OCI-M2 (cell line): Measurements from ENCODE around the gene GHR.

Experiments
- DNase-seq: peaks from one replicate; lab custom pipeline; 2025; ENCODE audit not compliant: unreplicated experiment; lab: John Stamatoyannopoulos, UW

Gene GHR

DNA sequence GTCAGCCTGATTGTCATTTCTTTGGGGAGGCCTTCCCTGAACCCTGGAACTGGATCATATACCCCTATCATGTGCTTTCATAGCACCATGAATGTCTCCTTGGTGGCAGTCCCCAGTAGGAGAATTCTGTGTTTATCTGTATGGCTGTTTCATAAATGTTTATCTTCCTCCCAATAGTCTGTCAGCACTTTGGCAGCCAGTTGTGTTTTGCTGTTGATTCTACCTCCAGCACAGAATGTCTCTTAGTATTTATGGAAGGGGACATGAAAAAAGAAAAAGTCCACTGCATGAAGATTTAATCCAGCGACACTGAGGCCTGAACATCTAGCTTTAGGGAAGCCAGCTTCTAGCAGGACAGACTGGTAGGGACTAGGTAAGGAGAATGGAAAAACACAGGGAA lies 38.3 kb downstream of the GHR start:
- DNase-seq: no peak

GRCh38 chr5:42462083-42462482 lies 38.8 kb downstream of the GHR start:
- DNase-seq: no peak

DNA sequence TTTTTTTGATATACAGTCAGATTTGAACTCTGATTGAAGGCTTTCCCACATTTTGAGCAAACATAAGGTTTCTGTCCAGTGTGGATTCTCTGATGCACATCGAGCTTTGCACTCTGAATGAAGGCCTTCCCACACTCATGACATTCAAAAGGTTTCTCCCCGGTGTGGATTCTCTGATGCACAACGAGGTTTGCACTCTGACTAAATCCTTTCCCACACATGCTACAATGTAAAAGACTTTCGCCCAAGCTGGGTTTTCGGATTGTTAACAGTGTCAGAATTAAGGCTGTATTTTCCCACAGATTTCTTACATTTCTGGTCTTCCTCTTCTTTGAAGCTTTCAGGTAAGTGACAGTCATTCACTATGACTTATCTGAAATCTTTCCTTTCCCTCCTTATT lies 44.3 kb downstream of the GHR start:
- no peak for DNase-seq

GRCh38 chr5:42467981-42468524 lies 44.8 kb downstream of the GHR start:
- DNase-seq: no peak

DNA sequence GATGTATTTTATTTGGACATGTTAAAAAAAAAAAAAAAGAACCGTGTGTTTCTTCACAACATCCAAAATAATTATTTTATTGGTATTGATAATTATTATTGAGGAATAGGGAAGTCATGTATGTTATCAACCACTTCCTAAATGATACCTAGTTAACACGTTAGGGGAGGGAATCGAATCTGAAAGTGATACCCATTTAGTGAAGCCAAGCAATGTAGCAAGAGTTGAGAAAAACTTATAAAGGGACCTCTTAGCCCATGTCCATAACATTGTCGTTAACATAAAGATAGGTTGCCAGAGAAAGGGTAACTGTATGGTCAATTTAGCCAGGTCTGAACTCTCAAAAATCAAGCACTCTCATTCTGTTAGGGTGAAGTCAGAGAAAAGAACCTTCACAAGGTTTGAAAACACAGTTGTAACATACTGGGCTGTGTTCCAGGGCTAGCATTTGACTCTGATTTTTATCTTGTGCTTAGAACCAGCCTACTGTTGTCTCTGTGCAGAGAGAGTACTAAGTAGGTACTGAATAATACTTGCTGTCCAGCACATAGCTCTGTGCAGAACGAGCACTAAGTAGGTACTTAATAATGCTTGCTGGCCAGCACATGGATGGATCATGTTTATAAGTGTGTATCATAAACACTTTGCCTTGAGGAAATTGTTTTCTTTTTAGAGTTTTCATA lies 60.4 kb downstream of the GHR start:
- DNase-seq: no peak

GRCh38 chr5:42487077-42487476 lies 63.8 kb downstream of the GHR start:
- DNase-seq: no peak

DNA sequence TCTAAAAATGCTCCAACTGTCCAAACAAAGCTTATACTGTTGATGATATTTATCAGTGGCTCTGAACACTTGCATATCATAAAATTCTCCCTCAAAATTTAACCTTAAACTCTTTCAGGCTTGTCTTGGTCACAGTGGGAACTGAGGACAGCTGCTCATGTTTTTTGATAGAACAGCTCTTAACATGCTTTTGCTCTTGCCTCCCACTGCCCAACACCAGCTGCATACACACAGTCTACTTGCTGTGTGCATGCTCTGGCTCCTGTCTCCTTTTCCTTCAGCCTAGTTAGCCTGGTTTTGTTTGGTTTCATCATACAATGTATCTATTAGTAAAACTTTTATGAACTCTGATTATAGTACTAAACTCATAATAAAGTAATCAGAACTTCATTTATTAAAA lies 64.6 kb downstream of the GHR start:
- no peak for DNase-seq

GRCh38 chr5:42490831-42491230 lies 67.6 kb downstream of the GHR start:
- no peak for DNase-seq

GRCh38 chr5:42491699-42492098 lies 68.5 kb downstream of the GHR start:
- DNase-seq: no peak

GRCh38 chr5:42492974-42493373 lies 69.7 kb downstream of the GHR start:
- no peak for DNase-seq

- no peak for DNase-seq
These were observed 71.2 kb downstream of the GHR start for GRCh38 chr5:42494414-42494813.

GRCh38 chr5:42495914-42496313 lies 72.7 kb downstream of the GHR start:
- no peak for DNase-seq

DNA sequence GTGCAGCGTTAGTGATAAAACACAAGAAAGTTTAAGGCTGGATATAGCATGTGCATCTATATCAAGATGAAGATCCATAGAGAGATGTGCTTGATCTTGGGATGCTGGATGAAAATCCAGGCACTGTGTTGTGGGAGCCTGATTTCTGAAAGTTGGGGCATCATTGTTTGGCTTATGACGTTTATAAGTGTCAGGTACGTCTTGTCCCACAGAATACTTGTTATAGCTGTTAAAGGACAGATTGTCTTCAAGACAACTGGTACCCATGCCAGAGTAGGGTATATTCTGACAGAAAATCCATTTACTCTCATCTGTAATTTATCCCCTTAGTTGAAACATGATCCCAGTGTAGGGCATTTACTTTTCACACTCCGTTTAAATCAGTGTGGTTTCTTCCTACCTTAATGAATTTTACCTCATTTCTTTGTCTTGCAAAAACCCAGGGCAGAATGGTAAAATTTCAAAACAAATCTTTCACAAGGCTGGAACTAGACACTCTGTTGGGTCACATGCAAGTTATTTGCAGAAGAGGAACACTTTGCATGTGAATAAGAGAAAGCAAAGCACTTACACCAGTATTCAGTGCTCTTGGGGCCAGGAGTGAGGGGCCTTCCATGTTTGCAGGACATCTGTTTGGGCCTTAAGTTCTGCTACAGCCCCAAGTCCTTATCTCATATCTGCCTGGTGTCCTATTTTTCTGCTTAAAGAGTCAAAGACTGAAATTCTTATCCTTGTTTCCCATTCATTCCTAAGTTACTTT lies 73.3 kb downstream of the GHR start:
- DNase-seq: no peak

DNA sequence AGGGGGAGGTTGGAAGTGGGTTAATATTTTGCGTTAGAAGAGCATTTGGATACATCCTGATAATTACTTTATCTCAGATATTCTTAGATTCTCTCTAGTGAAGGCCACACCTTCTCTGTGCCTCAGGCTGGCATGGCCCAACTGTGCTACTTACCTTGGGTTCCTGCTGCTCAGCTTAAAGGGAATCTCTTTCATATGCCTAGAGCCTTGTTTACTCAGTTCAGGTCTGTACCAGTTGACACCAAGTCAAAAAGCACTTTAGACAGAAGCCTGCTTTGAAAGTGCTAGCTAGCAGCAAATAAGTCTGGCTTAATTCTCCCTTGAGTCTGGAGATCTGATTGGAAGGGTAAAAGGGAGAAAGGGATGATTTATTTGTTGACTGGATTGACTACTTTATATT lies 74.8 kb downstream of the GHR start:
- DNase-seq: no peak

- no peak for DNase-seq
These were observed 75.8 kb downstream of the GHR start for GRCh38 chr5:42499016-42499415.

DNA sequence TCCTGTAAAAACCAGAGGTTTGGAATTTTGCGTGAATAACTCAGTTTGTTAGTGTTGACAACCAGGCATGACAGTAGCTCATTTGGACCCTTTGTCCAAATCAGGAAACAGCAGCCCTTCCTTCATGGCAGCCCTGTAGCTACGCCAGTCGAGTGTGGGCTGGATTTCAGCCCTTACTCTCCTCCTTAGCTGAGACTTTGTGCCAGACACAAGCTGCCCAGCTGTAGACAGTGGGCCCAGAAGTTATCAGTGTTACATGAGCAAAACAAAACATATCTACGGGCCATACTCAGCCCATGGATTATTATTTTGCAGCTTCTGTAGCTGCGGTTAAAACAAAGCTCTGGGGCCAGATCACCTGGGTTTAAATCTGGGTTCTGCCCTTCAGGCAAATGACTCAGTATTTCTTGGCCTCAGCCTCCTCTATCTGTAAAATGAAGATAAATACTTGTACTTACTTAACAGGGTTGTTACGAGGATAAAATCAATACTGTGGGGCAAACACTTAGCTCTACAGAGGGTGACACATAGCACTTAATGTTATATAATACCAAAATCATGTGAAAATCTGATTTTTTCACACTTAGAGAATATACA lies 76.9 kb downstream of the GHR start:
- no peak for DNase-seq

DNA sequence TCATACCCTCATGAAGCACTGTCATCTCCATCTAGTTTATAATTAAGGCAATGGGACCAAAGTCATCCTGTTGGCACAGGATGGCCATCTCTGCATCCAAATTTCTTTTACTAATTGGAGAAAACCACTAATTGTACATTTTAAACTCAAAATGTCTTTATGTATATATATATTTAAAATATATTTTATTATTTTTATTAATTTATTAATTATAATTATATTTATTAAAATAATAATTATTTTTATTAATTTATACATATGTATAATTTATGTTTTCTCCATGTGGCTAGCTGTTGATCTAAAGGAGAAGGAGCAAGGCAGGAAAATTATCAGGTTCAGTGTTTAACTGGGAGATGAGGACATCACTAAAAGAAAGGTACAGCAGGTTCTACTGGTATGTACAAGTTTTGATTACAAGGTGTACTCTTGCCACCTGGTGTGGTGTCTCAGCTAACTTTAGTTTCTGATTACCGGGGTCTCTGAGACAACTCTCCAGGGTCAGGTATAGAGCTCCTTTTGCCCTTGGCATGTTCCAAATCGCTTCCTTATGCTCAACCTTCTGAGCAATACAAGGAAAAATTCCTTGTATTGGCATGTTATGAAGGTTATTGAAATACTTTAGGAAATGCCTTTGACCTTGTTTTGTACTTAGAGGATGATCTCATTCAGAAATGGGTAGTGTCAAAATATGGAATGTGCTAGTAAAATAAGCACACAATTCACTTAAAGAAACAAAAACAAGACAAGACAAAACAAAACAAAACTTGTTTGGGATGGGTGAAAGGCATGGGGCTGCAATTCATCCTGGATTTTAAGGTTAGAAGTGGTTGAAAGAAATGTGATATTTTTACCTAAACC lies 79.6 kb downstream of the GHR start:
- no peak for DNase-seq

DNA sequence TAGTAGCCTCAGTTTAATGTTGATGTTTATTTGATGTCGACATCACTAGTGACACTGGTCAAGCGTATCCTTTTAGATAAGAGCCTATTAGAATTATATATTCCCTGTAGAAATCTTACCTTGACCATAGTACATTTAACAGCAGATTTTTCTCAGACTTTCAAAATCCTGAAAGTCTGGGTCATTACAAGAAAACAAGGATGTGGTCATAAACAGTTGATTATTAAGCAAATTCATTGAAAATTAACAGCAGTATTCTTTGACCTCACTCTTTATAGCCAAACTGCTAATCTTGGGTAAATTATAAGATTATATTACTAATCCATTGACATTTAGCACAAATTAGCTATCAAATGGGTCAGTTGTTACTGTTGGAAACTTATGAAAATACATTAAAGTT lies 83.4 kb downstream of the GHR start:
- no peak for DNase-seq

DNA sequence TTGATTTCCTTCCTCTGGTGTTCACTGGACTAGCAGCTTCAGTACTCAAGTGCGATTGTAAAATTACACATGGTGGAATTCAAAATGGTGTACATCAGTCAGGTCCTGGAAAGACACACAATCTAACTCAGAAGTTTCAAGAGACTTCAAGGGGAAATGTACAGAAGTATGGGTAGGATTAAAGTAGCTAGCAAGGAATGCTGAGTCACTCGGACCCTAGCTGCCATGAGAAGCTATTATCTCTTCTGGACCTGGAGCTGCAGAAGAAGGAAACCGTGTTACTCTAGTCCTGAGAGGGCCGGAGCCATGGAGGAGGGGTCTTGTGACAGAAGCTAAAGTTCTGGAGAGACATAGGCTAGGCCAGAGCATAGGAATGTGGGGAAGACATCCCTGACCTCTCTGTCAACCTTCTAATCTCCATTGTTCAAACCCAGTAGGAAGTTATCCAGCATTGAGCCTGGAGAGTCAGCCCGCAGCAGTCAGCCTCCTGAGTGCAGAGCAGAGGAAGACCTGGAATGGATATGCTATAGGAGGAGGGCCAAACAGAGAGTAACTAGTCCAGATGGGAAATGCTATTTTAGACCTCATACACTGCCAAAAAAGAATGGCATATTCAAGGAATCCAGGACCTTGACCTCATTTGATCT lies 84.3 kb downstream of the GHR start:
- DNase-seq: no peak

DNA sequence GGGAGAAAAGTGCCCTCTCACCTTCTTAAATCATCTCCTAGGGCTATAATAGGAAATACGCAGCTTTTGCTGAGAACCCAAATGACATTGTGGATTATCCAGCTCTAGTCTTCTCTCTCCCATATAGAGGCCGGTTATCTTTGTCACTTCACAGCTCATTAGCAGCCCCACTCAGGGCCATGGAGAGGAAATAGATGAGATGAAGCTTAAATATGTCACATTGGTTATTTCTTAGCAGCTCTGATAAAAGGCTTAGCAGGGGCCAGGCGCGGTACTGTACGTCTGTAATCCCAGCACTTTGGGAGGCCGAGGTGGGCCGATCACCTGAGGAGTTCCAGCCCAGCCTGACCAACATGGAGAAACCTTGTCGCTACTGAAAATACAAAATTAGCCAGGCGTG lies 90.0 kb downstream of the GHR start:
- no peak for DNase-seq

- DNase-seq: no peak
These were observed 91.5 kb downstream of the GHR start for GRCh38 chr5:42514754-42515153.
